ENCODE measurements around the gene GNB3. TPM values are rescaled to one million over a fixed set of nuclear protein-coding genes. Genes with fewer than 3 reads are reported as not detected.
A peak's percentile ranks its signal among the peaks of the same experiment; 100 is the strongest.

Gene GNB3
- total RNA-seq, 2 donors from 2014 or later = not detected

GRCh38 chr12:6818645-6819044, 22.1 kb upstream of the GNB3 start:
- no peaks in the 10 kb centered on the region for H3K36me3 Mint-ChIP-seq
- peaks cover 0 to 11% of the 10 kb centered on the region in 2 donors for H3K4me1 Mint-ChIP-seq (ENCODE audit: low read depth in 2 of 2)
- no peak overlapping the region for H3K27ac Mint-ChIP-seq
- ATAC-seq (no peak), DNase-seq (ENCODE audit: low spot score) (no peak)
- H3K9me3 Mint-ChIP-seq = no peaks in the 10 kb centered on the region
- peaks cover 29 to 30% of the 10 kb centered on the region in 2 donors for H3K27me3 Mint-ChIP-seq
- H3K4me3 Mint-ChIP-seq = no peak overlapping the region

- peaks cover 0 to 11% of the 10 kb centered on the region in 2 donors for H3K4me1 Mint-ChIP-seq (ENCODE audit: low read depth in 2 of 2)
- no peak overlapping the region for H3K27ac Mint-ChIP-seq
- DNase-seq (ENCODE audit: low spot score) (no peak), ATAC-seq (no peak)
- H3K27me3 Mint-ChIP-seq = peaks cover 27 to 29% of the 10 kb centered on the region in 2 donors
- no peaks in the 10 kb centered on the region for H3K36me3 Mint-ChIP-seq
- no peaks in the 10 kb centered on the region for H3K9me3 Mint-ChIP-seq
- no peak overlapping the region for H3K4me3 Mint-ChIP-seq
These were observed 21.4 kb upstream of the GNB3 start for GRCh38 chr12:6819106-6820030.

GRCh38 chr12:6820166-6820565, 20.6 kb upstream of the GNB3 start:
- H3K27me3 Mint-ChIP-seq = peaks cover 31 to 37% of the 10 kb centered on the region in 2 donors
- no peaks in the 10 kb centered on the region for H3K9me3 Mint-ChIP-seq
- ATAC-seq (no peak), DNase-seq (ENCODE audit: low spot score) (no peak)
- no peaks in the 10 kb centered on the region for H3K36me3 Mint-ChIP-seq
- peaks cover under 1 to 11% of the 10 kb centered on the region in 2 donors for H3K4me1 Mint-ChIP-seq (ENCODE audit: low read depth in 2 of 2)
- H3K4me3 Mint-ChIP-seq = no peak overlapping the region
- no peak overlapping the region for H3K27ac Mint-ChIP-seq

GRCh38 chr12:6821591-6822425, 18.9 kb upstream of the GNB3 start, which contains the start of gene GPR162:
Gene GPR162, plus strand, starts transcription at chr12:6821821. Its CDS starts 2,078 bp downstream, at chr12:6823899.
- Mint-ChIP-seq H3K4me1 (ENCODE audit: low read depth in 2 of 2) (peaks cover 7 to 15% of the 10 kb centered on the region in 2 donors), H3K27ac (peak within 1 kb of the TSS in 1 of 2 donors; percentile 34), H3K9me3 (no peaks in the 10 kb centered on the region), H3K36me3 (no peaks in the 10 kb centered on the region), H3K4me3 (peak within 1 kb of the TSS; percentile 36), H3K27me3 (peaks cover 45 to 52% of the 10 kb centered on the region in 2 donors)
- DNase-seq (ENCODE audit: low spot score) (no peak), ATAC-seq (no peak)

GRCh38 chr12:6822426-6823135, 18.1 kb upstream of the GNB3 start:
- DNase-seq (ENCODE audit: low spot score) (no peak), ATAC-seq (no peak)
- Mint-ChIP-seq H3K27ac (peak overlapping the region in 1 of 2 donors; percentile 34), H3K4me3 (no peak overlapping the region), H3K27me3 (peaks cover 52 to 58% of the 10 kb centered on the region in 2 donors), H3K36me3 (no peaks in the 10 kb centered on the region), H3K4me1 (ENCODE audit: low read depth in 2 of 2) (peaks cover 12 to 19% of the 10 kb centered on the region in 2 donors), H3K9me3 (no peaks in the 10 kb centered on the region)

GRCh38 chr12:6823182-6824084, 17.3 kb upstream of the GNB3 start:
- H3K27ac Mint-ChIP-seq = peak overlapping the region in 1 of 2 donors; percentile 34
- H3K9me3 Mint-ChIP-seq = no peaks in the 10 kb centered on the region
- no peaks in the 10 kb centered on the region for H3K36me3 Mint-ChIP-seq
- ATAC-seq (no peak), DNase-seq (ENCODE audit: low spot score) (no peak)
- no peak overlapping the region for H3K4me3 Mint-ChIP-seq
- peaks cover 13 to 23% of the 10 kb centered on the region in 2 donors for H3K4me1 Mint-ChIP-seq (ENCODE audit: low read depth in 2 of 2)
- peaks cover 55 to 62% of the 10 kb centered on the region in 2 donors for H3K27me3 Mint-ChIP-seq

- no peaks in the 10 kb centered on the region for H3K36me3 Mint-ChIP-seq
- peaks cover 17 to 28% of the 10 kb centered on the region in 2 donors for H3K4me1 Mint-ChIP-seq (ENCODE audit: low read depth in 2 of 2)
- H3K9me3 Mint-ChIP-seq = no peaks in the 10 kb centered on the region
- DNase-seq (ENCODE audit: low spot score) (no peak), ATAC-seq (no peak)
- peaks cover 60 to 67% of the 10 kb centered on the region in 2 donors for H3K27me3 Mint-ChIP-seq
- H3K27ac Mint-ChIP-seq = no peak overlapping the region
- H3K4me3 Mint-ChIP-seq = no peak overlapping the region
These were observed 16.5 kb upstream of the GNB3 start for GRCh38 chr12:6824085-6824775.

- Mint-ChIP-seq H3K4me3 (no peak overlapping the region), H3K36me3 (no peaks in the 10 kb centered on the region), H3K4me1 (ENCODE audit: low read depth in 2 of 2) (peaks cover 19 to 31% of the 10 kb centered on the region in 2 donors), H3K27me3 (peaks cover 63 to 68% of the 10 kb centered on the region in 2 donors), H3K9me3 (no peaks in the 10 kb centered on the region), H3K27ac (no peak overlapping the region)
- ATAC-seq (no peak), DNase-seq (ENCODE audit: low spot score) (no peak)
These were observed 15.8 kb upstream of the GNB3 start for GRCh38 chr12:6824901-6825381.

GRCh38 chr12:6825398-6826124, 15.2 kb upstream of the GNB3 start:
- Mint-ChIP-seq H3K4me3 (no peak overlapping the region), H3K36me3 (no peaks in the 10 kb centered on the region), H3K27ac (no peak overlapping the region), H3K4me1 (ENCODE audit: low read depth in 2 of 2) (peaks cover 19 to 34% of the 10 kb centered on the region in 2 donors), H3K27me3 (peaks cover 64 to 67% of the 10 kb centered on the region in 2 donors), H3K9me3 (no peaks in the 10 kb centered on the region)
- DNase-seq (ENCODE audit: low spot score) (peak; percentile 78), ATAC-seq (peak; percentile 67 to 79)

- peaks cover 64 to 68% of the 10 kb centered on the region in 2 donors for H3K27me3 Mint-ChIP-seq
- DNase-seq (ENCODE audit: low spot score) (no peak), ATAC-seq (no peak)
- H3K27ac Mint-ChIP-seq = no peak overlapping the region
- H3K36me3 Mint-ChIP-seq = no peaks in the 10 kb centered on the region
- no peak overlapping the region for H3K4me3 Mint-ChIP-seq
- no peaks in the 10 kb centered on the region for H3K9me3 Mint-ChIP-seq
- H3K4me1 Mint-ChIP-seq (ENCODE audit: low read depth in 2 of 2) = peaks cover 19 to 32% of the 10 kb centered on the region in 2 donors
These were observed 14.5 kb upstream of the GNB3 start for GRCh38 chr12:6826125-6826733.

- Mint-ChIP-seq H3K27me3 (peaks cover 68 to 75% of the 10 kb centered on the region in 2 donors), H3K4me3 (peak overlapping the region; percentile 51), H3K36me3 (no peaks in the 10 kb centered on the region), H3K27ac (no peak overlapping the region), H3K9me3 (no peaks in the 10 kb centered on the region), H3K4me1 (ENCODE audit: low read depth in 2 of 2) (peaks cover 19 to 30% of the 10 kb centered on the region in 2 donors)
- DNase-seq (ENCODE audit: low spot score) = no peak
- no peak for ATAC-seq
These were observed 13.8 kb upstream of the GNB3 start for GRCh38 chr12:6826734-6827436.
